Activated CD8-positive, alpha-beta memory T cell treated with anti-CD3 and anti-CD28 coated beads for 4 hours (primary cell): ENCODE results near the gene GALNT13.

Source experiments
- DNase-seq, 2 donors: peaks; one replicate each; pipeline ENCODE4 v3.0.0-alpha.2; 2020; ENCODE audit warnings: low read depth in 2 of 2

The GALNT13 gene

DNA sequence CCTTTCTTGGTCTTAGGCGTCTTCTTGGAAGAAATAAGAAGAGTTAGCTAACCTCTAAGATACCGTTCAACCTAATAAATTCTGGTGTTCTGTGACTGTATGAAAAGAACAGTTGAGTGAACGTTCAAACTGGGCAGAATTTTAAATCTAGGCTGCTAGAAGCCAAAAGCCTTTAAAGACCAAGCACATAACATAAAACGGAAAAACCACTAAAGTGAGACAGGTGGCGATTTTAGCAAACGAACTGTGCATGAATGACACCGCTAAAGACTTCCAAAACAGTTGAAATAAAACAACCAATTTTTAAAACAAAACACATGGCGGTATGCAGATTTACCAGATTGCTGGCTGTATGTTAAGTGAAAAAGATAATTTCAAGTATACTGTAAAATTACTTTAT lies 73.1 kb downstream of the GALNT13 start:
- DNase-seq, result no peak

DNA sequence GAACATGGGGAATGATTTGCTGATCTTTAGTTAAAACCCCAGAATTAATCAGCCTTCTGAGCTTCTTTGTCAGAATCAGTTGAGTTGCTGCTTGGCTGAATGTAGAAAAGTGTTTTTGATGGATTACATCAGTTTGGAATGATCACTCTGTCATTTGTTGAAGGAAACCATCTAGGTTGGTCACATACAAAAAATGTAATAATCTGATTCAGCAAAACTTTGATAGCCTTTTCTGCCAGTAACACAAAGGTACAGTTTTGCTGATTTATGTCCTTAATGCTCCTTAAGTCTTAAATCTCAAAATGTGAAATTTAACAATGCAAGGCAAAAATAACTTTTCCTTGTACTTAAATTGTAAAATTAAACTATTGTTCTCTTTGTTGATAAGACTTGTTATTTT lies 74.3 kb downstream of the GALNT13 start:
- no peak for DNase-seq

DNA sequence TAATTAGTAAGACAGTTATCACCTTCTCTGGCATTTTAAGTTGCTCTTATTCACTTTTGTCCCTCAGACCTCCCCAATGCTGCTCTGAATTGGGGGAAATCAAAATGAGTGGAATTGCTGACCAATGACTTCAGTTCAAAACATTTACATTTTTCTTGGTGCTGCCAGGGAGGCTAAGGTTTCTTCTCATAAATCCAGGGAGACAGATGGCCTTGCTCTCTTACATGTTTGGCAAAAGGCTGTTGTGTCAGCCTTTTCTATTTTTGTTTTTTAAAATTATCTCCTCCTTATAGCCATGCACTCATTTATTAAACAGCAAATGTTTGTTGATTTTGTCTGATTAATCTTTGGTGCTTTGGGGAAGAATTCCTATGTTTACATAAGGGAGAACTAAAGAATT lies 82.0 kb downstream of the GALNT13 start:
- DNase-seq, result no peak

DNA sequence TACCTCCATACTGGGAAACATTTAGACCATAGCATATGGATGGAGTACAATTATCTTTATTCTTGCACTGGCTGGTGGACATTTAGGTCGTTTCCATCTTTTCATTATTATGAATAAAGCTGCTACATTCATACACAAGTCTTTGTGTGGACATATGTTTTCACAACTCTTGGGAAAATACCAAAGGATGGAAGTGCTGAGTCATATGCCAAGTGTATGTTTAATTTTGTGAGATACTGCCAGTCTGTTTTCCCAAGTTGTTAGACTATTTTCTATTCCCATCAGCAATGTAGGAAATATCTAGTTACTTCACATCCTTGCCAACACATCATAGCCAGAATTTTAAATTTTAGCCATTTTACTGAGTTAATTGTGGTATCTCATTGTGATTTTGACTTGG lies 91.5 kb downstream of the GALNT13 start:
- DNase-seq, result no peak

DNA sequence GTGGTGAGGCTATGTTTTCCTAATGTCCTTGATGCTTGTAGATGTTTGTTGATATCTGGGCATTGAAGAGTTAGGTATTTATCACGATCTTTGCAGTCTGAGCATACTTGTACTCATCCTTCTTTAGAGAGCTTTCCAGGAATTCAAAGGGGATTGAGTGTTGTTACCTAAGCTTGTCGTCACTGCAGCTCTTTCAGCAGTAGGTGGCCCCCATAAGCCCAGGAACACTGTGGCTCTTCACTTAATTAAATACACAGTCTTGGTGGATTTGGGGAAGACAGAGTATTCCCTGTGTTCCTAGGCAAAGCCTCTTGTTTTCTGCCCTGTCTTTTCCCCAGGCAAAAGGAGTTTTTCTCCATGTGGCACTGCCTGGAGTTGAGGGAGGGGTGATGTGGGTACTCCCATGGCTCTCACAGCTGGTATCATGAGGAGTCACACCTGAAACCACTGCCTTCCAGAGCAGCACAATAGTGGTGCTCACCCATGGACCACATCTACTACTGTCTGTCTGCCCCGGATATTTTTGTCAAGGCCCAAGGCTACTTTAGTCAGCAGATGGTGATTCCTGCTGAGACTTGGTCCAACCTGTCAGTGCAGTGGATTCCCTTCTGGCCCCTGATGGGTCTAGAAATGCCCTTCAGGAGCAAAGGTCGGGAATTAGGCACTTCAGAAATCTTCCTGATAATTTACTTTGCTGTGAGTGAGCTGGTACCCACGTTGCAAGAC lies 95.7 kb downstream of the GALNT13 start:
- no peak for DNase-seq

DNA sequence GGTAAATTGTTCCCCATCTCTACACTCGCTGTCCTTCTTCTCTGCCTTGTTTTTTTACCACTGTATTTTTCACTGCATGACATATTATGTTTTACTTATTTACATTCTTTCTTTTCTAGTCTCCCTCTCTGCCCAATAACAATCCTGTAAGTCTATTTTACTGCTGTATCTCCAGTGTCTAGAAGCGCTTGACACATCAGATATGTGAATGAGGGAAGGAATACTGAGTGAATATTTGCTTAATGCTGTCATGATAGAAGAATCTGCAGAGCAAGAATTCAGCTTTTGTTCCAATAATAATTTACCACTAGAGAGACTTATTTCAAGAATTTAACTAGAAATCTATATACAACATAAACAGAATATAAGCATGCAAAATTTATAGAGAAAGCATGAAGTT lies 99.5 kb downstream of the GALNT13 start:
- DNase-seq, result no peak

DNA sequence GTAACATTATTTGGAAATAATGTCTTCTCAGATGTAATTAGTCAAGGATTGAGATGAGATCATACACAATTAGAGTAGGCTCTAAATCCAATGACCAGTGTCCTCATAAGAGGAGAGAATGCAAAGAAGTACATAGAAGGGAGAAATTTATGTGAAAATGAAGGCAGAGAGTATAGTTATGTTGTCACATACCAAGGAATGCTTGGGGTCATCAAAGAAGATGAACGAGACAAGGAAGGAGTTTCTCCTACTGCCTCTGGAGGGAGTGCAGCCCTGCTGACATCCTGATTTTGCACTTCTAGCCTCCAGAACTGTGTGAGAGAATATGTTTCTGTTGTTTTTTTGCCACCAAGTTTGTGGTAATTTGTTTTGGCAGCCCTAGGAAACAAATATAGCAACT lies 100.1 kb downstream of the GALNT13 start:
- DNase-seq, result no peak

DNA sequence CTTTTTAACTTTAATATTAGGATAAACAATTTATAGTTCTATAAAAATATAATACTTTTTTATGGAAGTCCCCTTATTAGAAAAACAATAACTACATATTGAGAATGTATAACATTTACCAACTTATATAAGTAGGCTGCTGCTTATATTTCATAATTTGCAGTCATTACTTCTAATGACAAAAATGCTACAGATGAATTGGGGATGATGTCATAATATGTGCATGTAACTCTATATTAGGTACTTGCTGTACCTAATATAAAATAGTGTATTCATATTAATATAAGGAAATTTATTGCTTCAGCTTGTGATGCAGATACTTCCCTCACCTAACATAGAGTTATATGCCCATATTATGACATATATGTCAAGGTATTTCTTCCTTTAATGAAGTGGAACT lies 100.7 kb downstream of the GALNT13 start:
- DNase-seq, result no peak

DNA sequence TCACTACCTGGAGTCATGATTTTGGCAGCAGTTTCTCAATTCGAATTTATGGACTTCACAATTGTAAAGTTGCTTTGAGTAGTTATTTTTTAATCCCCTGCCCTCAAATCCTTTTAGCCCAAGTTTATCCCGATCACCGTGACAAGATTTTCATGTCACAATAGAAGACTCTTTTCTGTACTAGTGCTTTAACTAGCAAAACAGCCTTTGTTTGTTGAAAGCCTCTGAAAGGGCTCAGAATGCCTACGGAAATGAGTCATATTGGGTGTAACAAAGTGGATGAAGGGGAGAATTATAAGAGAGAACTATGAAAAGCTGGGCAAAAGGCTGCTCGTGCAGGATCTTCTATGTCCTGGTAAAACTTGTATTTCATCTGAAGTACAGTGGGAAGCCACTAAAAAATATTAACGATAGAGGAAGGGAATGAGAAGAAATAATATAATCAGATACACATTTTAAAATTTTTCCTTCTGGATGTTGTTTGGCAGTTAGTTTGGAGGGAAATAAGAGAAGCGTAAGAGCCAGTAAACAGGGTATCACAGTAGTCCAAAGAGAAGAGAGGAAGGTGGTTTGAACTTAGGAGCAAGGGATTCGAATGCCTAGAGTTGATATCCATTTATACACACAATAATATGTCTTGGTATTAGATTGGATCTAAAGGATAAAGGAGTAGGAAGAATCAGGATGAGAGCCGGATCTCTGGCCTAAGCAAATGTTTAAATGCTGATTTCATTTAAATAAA lies 114.9 kb downstream of the GALNT13 start:
- no peak for DNase-seq

DNA sequence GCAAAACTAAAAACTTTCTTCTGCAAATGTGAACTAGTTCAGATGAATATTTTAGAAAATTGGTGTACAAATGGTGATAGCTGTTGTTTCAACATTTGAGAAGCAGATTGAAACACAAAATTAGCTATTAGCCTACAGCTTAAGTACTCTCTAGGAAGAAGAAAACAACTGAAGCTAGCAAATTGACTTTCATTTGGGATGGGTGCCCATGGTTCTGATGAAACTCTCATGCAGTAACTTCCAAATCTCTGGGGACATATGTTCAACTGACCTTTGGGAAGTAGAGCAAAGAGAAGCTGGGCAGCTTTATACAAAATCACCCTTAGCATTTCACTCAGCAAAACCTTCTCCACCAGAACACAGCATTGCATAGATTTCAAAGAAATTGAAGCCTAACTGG lies 119.0 kb downstream of the GALNT13 start:
- DNase-seq, result no peak

DNA sequence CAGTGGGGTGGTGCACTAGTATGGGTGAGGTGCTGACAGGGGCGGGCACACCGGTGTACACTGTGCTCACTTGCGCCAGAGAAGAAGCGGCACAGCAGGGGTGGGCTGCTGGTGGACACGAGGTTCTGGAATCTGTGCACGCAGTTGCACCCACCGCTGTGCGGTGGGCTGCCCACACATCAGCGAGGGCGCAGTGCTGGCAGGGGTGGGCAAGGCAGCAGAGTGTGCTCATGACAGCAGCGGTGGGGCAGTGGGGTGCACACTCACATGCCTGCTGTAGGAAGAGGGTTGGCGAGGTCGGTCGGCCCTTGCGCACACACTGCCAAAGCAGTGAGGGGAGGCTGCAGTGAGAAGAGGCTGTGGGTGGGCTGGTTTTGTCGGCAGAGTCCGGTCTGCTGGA lies 141.8 kb downstream of the GALNT13 start:
- DNase-seq, result no peak

DNA sequence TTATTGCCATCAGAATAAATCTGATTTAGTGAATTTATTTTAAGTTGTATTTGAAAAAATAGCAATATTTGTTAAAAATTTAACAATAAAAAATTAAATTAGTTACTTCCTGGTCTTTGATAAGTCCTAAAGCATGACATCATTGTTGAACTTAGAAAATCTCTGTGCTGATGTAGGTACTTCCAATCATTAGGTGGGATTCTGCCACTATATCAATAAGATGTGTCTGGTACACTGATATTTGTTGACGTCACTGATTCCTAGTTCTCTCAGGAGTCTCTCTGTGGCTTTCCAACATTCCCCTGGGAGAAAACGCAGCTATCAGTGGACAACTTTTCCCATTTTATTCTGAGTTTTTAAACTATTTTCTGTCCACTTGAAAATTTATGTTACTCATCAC lies 143.5 kb downstream of the GALNT13 start:
- no peak for DNase-seq

DNA sequence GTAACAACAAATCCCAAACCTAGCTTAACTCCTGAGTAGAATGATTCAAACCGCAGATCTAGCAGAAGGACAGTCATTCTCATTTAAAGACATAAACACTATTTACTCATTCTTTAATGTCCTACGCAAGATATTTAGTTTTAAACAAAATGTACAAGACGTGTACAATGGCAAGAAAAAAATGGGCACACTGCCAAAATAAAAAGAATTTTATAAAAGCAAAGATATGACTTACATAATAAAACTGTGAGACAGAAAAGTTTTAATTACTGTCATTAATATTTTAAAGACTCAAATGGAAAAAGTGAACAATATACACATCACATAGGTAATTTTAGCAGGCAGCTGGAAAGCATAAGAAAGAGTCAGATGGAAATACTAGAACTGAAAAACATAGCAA lies 157.8 kb downstream of the GALNT13 start:
- no peak for DNase-seq

DNA sequence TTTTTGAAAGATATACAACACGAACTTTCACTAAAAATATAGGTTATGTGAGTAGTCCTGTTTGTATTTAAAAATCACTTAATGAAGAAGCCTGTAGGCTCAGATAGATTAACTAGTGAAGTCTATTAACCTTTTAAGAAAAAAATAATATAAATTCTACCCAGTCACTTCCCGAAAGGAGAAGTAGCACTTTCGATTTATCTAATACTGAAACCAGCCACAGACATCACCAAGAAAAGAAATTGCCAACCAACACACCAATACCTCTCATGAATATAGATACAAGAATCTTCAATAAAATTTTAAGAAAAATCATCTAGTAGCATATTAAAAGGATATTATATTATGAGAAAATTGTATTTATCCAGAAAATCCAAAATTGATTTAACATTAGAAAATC lies 160.5 kb downstream of the GALNT13 start:
- no peak for DNase-seq

DNA sequence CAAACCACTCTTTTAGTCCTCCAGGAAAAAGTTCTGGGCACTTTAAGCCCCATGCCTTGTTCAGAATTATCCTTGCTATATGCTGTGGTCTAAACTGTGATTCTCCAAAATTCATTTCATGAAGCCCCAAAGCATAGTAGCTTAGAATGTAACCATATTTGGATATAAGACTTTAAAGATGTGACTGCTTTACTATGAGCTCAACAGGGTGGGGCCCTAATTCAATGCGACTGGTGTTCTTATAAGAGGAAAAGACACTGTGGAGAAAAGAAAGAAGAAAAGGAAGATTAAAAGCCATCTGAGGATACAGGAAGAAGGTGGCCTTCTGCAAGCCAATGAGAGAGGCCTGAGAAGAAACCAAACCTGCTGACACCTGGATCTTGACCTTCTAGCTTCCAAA lies 174.8 kb downstream of the GALNT13 start:
- DNase-seq, result no peak

DNA sequence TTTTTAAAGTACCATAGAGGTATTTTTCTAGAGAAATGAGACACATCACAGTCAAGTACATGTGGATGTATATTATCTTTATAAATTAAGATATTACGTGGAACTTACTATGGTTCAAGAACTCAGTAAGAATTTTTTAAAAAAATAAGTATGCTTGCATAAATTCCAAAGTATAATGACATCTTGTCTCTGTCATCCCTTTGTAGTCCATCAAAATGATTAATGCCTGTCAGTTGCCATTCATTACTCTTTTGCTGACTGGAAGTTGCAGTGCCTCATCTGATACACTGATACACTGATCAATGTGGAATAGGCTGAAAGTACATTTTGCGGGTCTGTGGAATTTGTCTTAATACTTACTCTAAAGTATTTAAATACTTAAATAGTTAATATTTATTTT lies 177.2 kb downstream of the GALNT13 start:
- no peak for DNase-seq

DNA sequence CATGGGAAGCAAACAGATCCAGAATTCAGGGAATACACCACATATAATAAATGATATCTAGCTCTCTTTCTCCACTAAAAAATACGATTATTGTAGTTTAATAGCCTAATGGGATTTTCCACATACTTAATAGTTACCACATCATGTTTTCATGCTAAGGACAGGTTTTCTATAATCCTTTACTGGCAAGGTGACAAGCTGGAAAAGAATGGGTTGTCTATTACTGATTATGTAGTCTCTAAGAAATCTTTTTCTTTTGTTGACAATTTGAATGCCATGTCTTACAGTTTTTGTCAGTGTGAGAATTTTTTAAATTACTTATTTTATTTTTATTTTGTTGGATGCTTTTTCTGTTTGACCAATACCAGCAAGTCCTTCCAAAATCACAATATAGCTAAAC lies 177.8 kb downstream of the GALNT13 start:
- no peak for DNase-seq

DNA sequence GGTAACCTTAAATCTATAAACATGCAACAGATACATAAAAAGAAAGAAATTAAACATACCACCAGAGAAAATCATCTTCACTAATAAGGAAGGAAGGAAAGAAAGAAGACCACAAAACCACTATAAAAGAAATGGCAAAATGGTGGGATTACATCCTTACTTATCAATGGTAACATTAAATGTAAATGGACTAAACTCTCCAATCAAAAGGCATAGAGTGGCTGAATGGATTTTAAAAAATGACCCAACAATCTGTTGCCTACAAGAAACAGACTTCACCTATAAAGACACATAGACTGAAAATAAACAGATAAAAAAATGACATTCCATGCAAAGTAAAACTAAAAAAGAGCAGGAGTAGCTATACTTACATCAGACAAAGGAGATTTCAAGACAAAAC lies 195.4 kb downstream of the GALNT13 start:
- DNase-seq, result no peak

DNA sequence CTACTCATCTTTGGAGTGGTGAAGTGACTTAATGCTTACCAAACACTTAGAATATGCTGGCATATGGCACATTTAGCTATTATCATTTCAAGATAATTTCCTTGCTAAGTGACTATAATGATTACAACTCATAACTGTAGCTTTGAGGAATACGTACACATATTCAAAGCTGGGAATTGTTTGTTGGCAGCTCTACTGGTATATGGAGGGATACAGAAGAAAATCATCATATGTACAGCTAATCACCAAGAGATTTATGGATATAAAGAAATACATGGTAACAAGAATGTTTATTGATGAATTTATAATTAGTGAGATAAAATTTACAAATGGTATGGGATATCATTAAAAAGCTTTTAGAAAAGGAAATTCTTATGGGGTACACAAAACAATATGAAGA lies 207.2 kb downstream of the GALNT13 start:
- no peak for DNase-seq

DNA sequence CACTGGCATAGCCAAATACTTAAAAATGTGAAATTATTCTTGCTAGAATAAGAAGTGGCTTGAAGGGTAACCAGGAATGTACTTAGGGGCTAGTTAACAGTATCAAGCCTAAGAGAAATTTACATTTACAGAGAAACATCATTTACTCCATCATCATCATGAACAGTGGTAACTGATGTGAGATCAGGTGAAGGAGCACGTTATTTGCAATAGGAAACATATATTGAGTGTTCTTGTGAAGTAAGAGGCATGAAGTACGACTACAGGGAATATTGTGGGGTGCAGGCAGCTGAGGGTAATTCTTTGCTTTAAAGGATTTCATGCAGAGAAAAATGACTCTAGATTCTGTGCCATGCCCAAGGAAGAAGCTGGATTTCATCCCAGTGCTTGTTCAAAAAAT lies 220.8 kb downstream of the GALNT13 start:
- no peak for DNase-seq

DNA sequence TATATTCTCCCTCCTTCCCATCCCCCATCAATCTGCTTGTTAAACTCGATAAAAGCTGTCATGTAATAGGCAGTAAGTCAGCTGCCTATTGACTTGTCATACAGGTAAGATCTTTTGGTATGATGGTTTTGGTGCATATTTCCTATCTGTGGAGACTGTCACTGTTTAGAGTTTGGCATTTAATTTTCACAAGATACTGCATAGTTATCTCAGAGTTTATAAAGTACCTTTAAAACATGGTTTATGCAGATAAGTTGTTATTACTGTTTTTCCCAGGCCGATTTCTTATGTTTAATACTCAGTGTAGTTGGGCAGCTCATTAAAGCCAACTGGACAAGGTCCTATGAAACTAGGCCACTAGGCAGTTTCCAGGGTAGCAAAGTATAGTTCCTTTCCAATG lies 222.1 kb downstream of the GALNT13 start:
- DNase-seq, result no peak

DNA sequence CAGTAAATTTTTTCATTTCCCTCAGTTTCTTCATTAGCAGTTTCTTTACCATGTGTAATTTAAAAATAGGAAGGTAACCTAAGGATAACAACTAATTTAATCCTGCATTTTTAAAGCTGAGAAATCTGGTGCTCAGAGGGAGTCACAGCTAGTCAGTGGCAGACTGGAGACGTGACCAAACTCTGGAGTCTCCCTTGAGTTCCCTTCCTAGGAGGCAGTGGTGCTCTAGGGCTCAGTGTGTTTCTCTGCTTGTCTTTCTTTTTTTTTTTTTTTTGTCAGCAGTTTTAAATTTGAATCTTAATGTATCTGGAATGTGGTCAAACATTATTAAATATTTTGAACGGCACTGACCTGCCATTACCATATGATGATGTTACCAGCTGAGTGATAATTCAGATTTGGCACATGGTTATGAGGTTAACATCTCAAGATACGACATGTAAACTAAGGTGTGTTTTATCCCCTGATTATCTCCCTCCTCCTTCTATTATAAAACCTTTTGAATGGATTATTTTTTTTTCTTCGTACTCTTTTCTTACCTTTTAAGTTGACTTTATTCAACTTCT lies 226.2 kb downstream of the GALNT13 start:
- DNase-seq, result no peak

DNA sequence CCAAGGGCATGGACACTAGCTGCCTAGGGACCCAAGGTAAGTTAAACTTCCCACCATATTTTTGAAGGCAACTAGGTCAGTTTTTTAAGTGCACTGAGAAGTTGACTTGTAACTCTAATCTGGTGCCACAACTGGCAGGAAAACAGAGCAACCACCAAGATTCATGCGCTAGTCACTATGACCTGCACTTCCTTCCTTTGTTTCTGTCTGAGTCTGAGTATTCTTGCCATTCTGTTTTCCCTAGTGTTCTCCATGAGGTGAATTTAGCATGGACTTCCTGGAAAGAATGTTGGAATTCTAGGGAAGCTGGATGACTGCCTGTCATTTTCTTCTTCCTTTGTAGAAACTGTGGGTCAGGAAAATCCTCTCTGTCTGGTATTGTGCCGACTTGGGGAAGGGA lies 249.0 kb downstream of the GALNT13 start:
- DNase-seq, result no peak
